Breast epithelium (tissue), 3 donors: ENCODE results near the gene GNG8.

Experiments
- CTCF ChIP-seq, 3 donors: fragments of 450-650 bp; IDR thresholded peaks; one replicate each; pipeline ENCODE4 v1.5.1; 2016 to 2017; ENCODE audit warnings: antibody characterized with exemption in 3 of 3, mild to moderate bottlenecking in 3 of 3, moderate library complexity in 3 of 3
- POLR2A ChIP-seq: fragments of 450-650 bp; IDR thresholded peaks from one replicate; pipeline ENCODE4 v1.6.1; 2016; ENCODE audit warnings: antibody characterized with exemption, mild to moderate bottlenecking, moderate library complexity

GRCh38 chr19:46626446-46626845 is 9.6 kb downstream of the GNG8 start:
- TF ChIP-seq POLR2A (no peak), CTCF (IDR thresholded peaks at IDR 0.05) (no peak)
